Fibroblast of lung (primary cell): ENCODE data around the gene CHD5. TPM values are rescaled to one million over a fixed set of nuclear protein-coding genes. Genes with fewer than 3 reads are reported as not detected.

ENCODE experiments used
- DNase-seq, 2 donors: peaks; one replicate each; pipeline versions ENCODE4 v3.0.0 to v3.0.0-alpha.2; 2010; ENCODE audit warnings: low read depth in 2 of 2
- H2AFZ ChIP-seq: 2 replicates; pipeline ENCODE4 v1.5.1; 2012; ENCODE audit warnings: low read length, control low read depth, inconsistent platforms
- H3K27ac ChIP-seq: 2 replicates; pipeline ENCODE4 v1.5.1; 2011; ENCODE audit warnings: low read length, control low read depth; ENCODE audit not compliant: insufficient read depth
- H3K27me3 ChIP-seq: 2 replicates; pipeline ENCODE4 v1.5.1; 2011; ENCODE audit warnings: mild to moderate bottlenecking, low read length; ENCODE audit not compliant: control insufficient read depth, insufficient read depth
- H3K36me3 ChIP-seq: 2 replicates; pipeline ENCODE4 v1.5.1; 2011; ENCODE audit warnings: low read length; ENCODE audit not compliant: control insufficient read depth, insufficient read depth
- H3K4me1 ChIP-seq: 2 replicates; pipeline ENCODE4 v1.5.1; 2011; ENCODE audit warnings: low read length; ENCODE audit not compliant: control insufficient read depth, insufficient read depth; ENCODE audit errors: extremely low read depth
- H3K4me2 ChIP-seq: 2 replicates; pipeline ENCODE4 v1.5.1; 2011; ENCODE audit warnings: low read length, control low read depth; ENCODE audit not compliant: insufficient read depth; ENCODE audit errors: extremely low read depth
- H3K4me3 ChIP-seq, 4 experiments: fragments of 200-600 bp in 1 of 4; sonication (generic) in 1 of 4; replicated peaks in 1 of 4; 2 replicates each; pipeline ENCODE4 v1.5.1; 2011 to 2016; ENCODE audit warnings: low read length in 4 of 4, low read depth in 3 of 4, mild to moderate bottlenecking in 3 of 4, control low read depth in 2 of 4, inconsistent platforms in 1 of 4, mixed read lengths in 1 of 4; ENCODE audit not compliant: insufficient read depth in 1 of 4; ENCODE audit errors: control extremely low read depth in 1 of 4
- H3K79me2 ChIP-seq: 2 replicates; pipeline ENCODE4 v1.5.1; 2012; ENCODE audit warnings: mild to moderate bottlenecking, low read length, inconsistent platforms; ENCODE audit not compliant: control insufficient read depth, insufficient read depth
- H3K9ac ChIP-seq: 2 replicates; pipeline ENCODE4 v1.5.1; 2011; ENCODE audit warnings: mild to moderate bottlenecking, low read length, control low read depth; ENCODE audit not compliant: insufficient read depth
- H3K9me3 ChIP-seq: 2 replicates; pipeline ENCODE4 v1.5.1; 2012; ENCODE audit warnings: low read depth, low read length; ENCODE audit not compliant: control insufficient read depth, insufficient read depth
- H4K20me1 ChIP-seq: 2 replicates; pipeline ENCODE4 v1.5.1; 2011; ENCODE audit warnings: low read length; ENCODE audit not compliant: control insufficient read depth, insufficient read depth; ENCODE audit errors: extremely low read depth
- CTCF ChIP-seq, 2 donors: IDR thresholded peaks in 1 of 2; conservative IDR thresholded peaks in 1 of 2; 1 replicate in 1 of 2; 2 replicates in 1 of 2; pipeline ENCODE4 v1.5.1; 2011 to 2012; ENCODE audit warnings: low read length in 2 of 2, control low read depth in 1 of 2, inconsistent platforms in 1 of 2, low read depth in 1 of 2, mild to moderate bottlenecking in 1 of 2
- EZH2 ChIP-seq: IDR thresholded peaks from 2 replicates; pipeline ENCODE4 v1.5.1; 2012; ENCODE audit warnings: low read length, control low read depth, mild to moderate bottlenecking; ENCODE audit errors: missing control alignments
- polyA plus RNA-seq, 2 donors: library from polyadenylated mRNA; depleted of rRNA in 1 of 2; stranded (reverse) in 1 of 2; unstranded in 1 of 2; fragments of >200 nt; gene quantifications; 2 replicates each; pipeline ENCODE4 v1.2.1, GENCODE V29; 2011 to 2012; ENCODE audit warnings: missing spikeins in 1 of 2
- total RNA-seq: library from RNA; depleted of rRNA; stranded (reverse); fragments of >200 nt; gene quantifications from 2 replicates; pipeline ENCODE4 v1.2.1, GENCODE V29; 2014

CHD5 gene
- total and polyA plus RNA-seq, 2 donors (not counting 1 experiment from before 2014, with no cell fraction given) = under 0.01 to 0.01 TPM

GRCh38 chr1:6069573-6069972 is 110.5 kb downstream of the CHD5 start:
- Histone ChIP-seq H3K4me3 (no peak overlapping the region), H3K36me3 (no peaks in the 10 kb centered on the region), H3K27ac (no peak overlapping the region), H4K20me1 (no peaks in the 10 kb centered on the region), H2AFZ (no peak overlapping the region), H3K27me3 (no peaks in the 10 kb centered on the region), H3K4me1 (no peaks in the 10 kb centered on the region), H3K79me2 (no peaks in the 10 kb centered on the region), H3K9ac (no peak overlapping the region), H3K9me3 (no peaks in the 10 kb centered on the region), H3K4me2 (no peak overlapping the region)
- TF ChIP-seq CTCF (conservative IDR thresholded peaks at IDR 0.05 in 1 of 2, IDR thresholded peaks at IDR 0.05 in 1 of 2; ENCODE audit: low read depth in 1 of 2, low read length in 2 of 2) (no peak), EZH2 (no peak)
- DNase-seq = no peak

- H3K4me3 ChIP-seq = no peak overlapping the region
- TF ChIP-seq EZH2 (no peak), CTCF (conservative IDR thresholded peaks at IDR 0.05 in 1 of 2, IDR thresholded peaks at IDR 0.05 in 1 of 2; ENCODE audit: low read depth in 1 of 2, low read length in 2 of 2) (no peak)
- no peaks in the 10 kb centered on the region for H4K20me1 ChIP-seq
- no peak overlapping the region for H2AFZ ChIP-seq
- no peak overlapping the region for H3K27ac ChIP-seq
- no peaks in the 10 kb centered on the region for H3K9me3 ChIP-seq
- no peaks in the 10 kb centered on the region for H3K79me2 ChIP-seq
- H3K9ac ChIP-seq = no peak overlapping the region
- H3K27me3 ChIP-seq = no peaks in the 10 kb centered on the region
- no peak for DNase-seq
- no peaks in the 10 kb centered on the region for H3K36me3 ChIP-seq
- H3K4me1 ChIP-seq = no peaks in the 10 kb centered on the region
- no peak overlapping the region for H3K4me2 ChIP-seq
Observed at GRCh38 chr1:6068932-6069331, 111.2 kb downstream of the CHD5 start.

DNA sequence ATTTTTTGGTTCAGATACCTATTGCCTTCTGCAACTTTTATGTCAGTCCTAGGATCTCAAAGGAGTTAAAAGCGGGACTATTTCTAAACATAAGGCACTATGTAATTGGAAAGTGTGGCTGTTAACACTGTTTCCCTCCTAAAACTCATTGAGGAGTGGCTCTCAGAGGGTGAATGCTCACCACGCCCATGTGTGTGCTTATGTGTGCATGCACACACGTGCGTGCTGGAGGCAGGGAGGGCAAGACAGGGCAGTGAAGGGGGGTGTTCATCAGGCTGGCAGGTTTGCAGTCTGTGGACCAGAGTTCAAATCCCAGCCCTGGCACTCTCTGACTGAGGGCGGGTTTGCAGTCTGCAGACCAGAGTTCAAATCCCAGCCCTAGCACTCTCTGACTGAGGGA is 112.0 kb downstream of the CHD5 start:
- H3K79me2 ChIP-seq = no peaks in the 10 kb centered on the region

More for the DNA sequence above, 112.0 kb downstream of the CHD5 start:
- no peak overlapping the region for H3K4me2 ChIP-seq
- no peak overlapping the region for H3K4me3 ChIP-seq
- H3K27ac ChIP-seq = no peak overlapping the region
- no peak for TF ChIP-seq EZH2
- TF ChIP-seq CTCF (conservative IDR thresholded peaks at IDR 0.05 in 1 of 2, IDR thresholded peaks at IDR 0.05 in 1 of 2; ENCODE audit: low read depth in 1 of 2, low read length in 2 of 2) = no peak
- no peak overlapping the region for H2AFZ ChIP-seq
- H4K20me1 ChIP-seq = no peaks in the 10 kb centered on the region
- DNase-seq = no peak
- no peaks in the 10 kb centered on the region for H3K27me3 ChIP-seq
- H3K36me3 ChIP-seq = no peaks in the 10 kb centered on the region
- H3K9me3 ChIP-seq = no peaks in the 10 kb centered on the region
- H3K4me1 ChIP-seq = no peaks in the 10 kb centered on the region
- H3K9ac ChIP-seq = no peak overlapping the region
